ENCODE data around the gene ATG9B. TPM values are rescaled to one million over a fixed set of nuclear protein-coding genes. Genes with fewer than 3 reads are reported as not detected.

Gene ATG9B, protein sequence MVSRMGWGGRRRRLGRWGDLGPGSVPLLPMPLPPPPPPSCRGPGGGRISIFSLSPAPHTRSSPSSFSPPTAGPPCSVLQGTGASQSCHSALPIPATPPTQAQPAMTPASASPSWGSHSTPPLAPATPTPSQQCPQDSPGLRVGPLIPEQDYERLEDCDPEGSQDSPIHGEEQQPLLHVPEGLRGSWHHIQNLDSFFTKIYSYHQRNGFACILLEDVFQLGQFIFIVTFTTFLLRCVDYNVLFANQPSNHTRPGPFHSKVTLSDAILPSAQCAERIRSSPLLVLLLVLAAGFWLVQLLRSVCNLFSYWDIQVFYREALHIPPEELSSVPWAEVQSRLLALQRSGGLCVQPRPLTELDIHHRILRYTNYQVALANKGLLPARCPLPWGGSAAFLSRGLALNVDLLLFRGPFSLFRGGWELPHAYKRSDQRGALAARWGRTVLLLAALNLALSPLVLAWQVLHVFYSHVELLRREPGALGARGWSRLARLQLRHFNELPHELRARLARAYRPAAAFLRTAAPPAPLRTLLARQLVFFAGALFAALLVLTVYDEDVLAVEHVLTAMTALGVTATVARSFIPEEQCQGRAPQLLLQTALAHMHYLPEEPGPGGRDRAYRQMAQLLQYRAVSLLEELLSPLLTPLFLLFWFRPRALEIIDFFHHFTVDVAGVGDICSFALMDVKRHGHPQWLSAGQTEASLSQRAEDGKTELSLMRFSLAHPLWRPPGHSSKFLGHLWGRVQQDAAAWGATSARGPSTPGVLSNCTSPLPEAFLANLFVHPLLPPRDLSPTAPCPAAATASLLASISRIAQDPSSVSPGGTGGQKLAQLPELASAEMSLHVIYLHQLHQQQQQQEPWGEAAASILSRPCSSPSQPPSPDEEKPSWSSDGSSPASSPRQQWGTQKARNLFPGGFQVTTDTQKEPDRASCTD
- not detected for total RNA-seq

DNA sequence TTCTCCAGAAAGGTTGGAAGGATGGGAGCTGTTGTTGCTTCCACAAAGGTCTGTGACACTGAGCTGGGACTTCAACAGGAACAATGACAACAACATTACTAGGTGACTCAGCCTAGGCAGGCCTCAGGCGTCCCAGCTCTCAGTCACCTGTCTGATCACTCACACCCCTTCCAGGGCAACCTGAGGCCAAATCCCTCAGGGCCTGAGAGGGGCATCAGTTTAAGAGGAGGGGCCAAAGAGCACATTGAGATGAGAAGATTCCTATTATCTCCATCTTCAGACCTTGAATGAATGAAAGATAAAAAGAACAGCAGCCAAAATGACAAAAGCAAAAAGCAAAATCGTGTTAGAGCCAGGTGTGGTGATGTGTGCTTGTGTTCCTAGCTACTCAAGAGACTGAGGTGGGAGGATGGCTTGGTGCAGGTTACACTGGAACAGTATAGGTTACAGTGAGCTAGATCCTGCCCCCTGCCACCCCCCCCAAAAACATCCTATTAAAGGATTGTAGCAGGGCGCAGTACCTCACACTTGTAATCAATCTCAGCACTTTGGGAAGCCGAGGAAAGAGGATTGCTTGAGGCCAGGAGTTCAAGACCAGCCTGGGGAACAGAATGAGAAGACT, at the start of gene ATG9B:
Gene ATG9B (minus strand): TSS at position 60 of the 622 bp plus-strand sequence. CDS start 71 bp downstream, outside the sequence.
- no peak within 1 kb of the TSS for H3K27ac ChIP-seq
- H3K9me3 ChIP-seq = no peaks in the 10 kb centered on the region
- no peak within 1 kb of the TSS for H3K4me3 ChIP-seq
- H3K36me3 ChIP-seq = no peaks in the 10 kb centered on the region
- peaks cover 0 to 11% of the 10 kb centered on the region in 2 donors for H3K4me1 ChIP-seq
- no peak for DNase-seq (ENCODE audit: low spot score)
- TF ChIP-seq, protein P1, sequence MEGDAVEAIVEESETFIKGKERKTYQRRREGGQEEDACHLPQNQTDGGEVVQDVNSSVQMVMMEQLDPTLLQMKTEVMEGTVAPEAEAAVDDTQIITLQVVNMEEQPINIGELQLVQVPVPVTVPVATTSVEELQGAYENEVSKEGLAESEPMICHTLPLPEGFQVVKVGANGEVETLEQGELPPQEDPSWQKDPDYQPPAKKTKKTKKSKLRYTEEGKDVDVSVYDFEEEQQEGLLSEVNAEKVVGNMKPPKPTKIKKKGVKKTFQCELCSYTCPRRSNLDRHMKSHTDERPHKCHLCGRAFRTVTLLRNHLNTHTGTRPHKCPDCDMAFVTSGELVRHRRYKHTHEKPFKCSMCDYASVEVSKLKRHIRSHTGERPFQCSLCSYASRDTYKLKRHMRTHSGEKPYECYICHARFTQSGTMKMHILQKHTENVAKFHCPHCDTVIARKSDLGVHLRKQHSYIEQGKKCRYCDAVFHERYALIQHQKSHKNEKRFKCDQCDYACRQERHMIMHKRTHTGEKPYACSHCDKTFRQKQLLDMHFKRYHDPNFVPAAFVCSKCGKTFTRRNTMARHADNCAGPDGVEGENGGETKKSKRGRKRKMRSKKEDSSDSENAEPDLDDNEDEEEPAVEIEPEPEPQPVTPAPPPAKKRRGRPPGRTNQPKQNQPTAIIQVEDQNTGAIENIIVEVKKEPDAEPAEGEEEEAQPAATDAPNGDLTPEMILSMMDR (IDR thresholded peaks at IDR 0.05) = no peak
- H3K27me3 ChIP-seq = no peaks in the 10 kb centered on the region

DNA sequence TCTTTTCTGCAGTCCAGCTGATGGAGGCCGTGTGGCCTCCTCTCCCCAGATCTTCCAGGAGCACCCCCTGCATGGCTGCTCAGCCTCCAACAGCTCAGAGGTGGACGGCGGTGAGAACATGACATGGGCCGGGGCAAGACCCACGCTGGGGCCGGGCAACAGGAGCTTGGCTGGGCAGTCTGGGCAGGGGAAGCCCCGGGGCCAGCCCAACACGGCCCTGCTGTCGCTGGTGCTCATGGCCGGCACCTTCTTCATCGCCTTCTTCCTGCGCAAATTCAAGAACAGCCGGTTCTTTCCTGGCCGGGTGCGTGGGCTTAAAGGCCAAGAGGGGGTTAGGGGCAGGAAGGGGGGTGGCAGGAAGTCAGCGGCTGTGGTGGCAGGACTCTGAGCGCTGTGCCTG, 49.7 kb upstream of the ATG9B start:
- Histone ChIP-seq H3K27ac (no peak overlapping the region), H3K9me3 (no peaks in the 10 kb centered on the region), H3K36me3 (peaks cover 77% of the 10 kb centered on the region), H3K4me3 (no peak overlapping the region), H3K27me3 (no peaks in the 10 kb centered on the region), H3K4me1 (peaks cover 0 to 28% of the 10 kb centered on the region in 2 donors)
- DNase-seq (ENCODE audit: low spot score) = no peak
- TF ChIP-seq, protein P1 (IDR thresholded peaks at IDR 0.05) = no peak

DNA sequence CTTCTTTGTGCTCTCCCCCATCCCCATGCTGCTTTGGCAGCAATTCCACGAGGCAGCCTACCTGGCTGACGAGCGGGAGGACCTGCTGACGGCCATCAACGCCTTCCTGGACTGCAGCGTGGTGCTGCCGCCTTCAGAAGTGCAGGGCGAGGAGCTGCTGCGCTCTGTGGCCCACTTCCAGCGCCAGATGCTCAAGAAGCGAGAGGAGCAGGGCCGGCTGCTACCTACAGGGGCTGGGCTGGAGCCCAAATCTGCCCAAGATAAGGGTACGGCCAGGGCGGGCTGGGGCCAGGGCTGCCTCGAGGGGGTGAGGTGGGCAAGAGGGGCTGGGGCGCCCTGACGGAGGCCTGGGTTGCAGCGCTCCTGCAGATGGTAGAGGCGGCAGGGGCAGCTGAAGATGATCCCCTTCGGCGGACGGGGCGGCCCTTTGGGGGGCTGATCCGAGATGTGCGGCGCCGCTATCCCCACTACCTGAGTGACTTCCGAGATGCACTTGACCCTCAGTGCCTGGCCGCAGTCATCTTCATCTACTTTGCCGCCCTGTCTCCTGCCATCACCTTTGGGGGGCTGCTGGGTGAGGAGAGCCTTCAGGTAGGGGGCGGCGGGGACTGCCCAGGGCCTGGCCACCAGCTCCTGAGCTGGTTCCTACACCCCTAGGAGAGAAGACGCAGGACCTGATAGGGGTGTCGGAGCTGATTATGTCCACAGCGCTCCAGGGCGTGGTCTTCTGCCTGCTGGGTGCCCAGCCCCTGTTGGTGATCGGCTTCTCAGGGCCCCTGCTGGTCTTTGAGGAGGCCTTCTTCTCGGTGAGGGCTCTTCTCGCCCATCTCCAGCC, 47.0 kb upstream of the ATG9B start:
- Histone ChIP-seq H3K4me1 (peaks cover 0 to under 1% of the 10 kb centered on the region in 2 donors), H3K27me3 (no peaks in the 10 kb centered on the region), H3K4me3 (no peak overlapping the region), H3K36me3 (peaks cover 99% of the 10 kb centered on the region), H3K27ac (no peak overlapping the region), H3K9me3 (no peaks in the 10 kb centered on the region)
- TF ChIP-seq, protein P1 (IDR thresholded peaks at IDR 0.05) = no peak
- DNase-seq (ENCODE audit: low spot score) = no peak

DNA sequence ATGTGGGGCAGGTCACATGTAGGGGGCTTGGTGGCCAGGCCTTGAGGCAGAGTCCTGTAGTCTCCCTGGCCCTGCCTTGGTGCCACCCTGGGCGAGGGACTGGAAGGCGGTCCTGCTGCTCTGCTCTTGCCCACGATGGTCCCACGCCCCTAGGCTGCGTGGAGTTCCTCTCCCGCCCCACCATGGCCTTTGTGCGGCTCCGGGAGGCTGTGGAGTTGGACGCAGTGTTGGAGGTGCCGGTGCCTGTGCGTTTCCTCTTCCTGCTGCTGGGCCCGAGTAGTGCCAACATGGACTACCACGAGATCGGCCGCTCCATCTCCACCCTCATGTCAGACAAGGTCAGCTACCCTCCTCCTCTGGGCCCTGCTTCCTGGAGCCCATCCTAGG, 46.3 kb upstream of the ATG9B start:
- Histone ChIP-seq H3K27ac (no peak overlapping the region), H3K4me1 (no peaks in the 10 kb centered on the region), H3K36me3 (peaks cover 99% of the 10 kb centered on the region), H3K9me3 (no peaks in the 10 kb centered on the region), H3K27me3 (no peaks in the 10 kb centered on the region), H3K4me3 (no peak overlapping the region)
- no peak for DNase-seq (ENCODE audit: low spot score)
- TF ChIP-seq, protein P1 (IDR thresholded peaks at IDR 0.05) = no peak
